GM23338 (cell line): Measurements from ENCODE around the gene MFF.

Experiments used
- CREB1 ChIP-seq: fragments of 250-450 bp; sonication (Bioruptor Pico); IDR thresholded peaks from 2 replicates; pipeline ENCODE4 v1.5.0; 2020; ENCODE audit warnings: low read depth, mild to moderate bottlenecking, moderate library complexity
- EZH2 ChIP-seq: fragments of 200-600 bp; sonication (generic); IDR thresholded peaks from one replicate; pipeline ENCODE4 v1.8.0; 2017; ENCODE audit warnings: antibody characterized with exemption, mild to moderate bottlenecking, low read depth; ENCODE audit not compliant: unreplicated experiment
- EZH2phosphoT487 ChIP-seq: fragments of 200-600 bp; sonication (generic); IDR thresholded peaks from one replicate; pipeline ENCODE4 v1.8.1; 2018; ENCODE audit warnings: antibody characterized with exemption; ENCODE audit not compliant: unreplicated experiment
- JUNB ChIP-seq: IDR thresholded peaks from one replicate; pipeline ENCODE4 v1.6.1; 2016; ENCODE audit warnings: antibody characterized with exemption; ENCODE audit not compliant: unreplicated experiment
- NANOG ChIP-seq: IDR thresholded peaks from 2 replicates; pipeline ENCODE4 v1.6.1; 2016; ENCODE audit warnings: antibody characterized with exemption, borderline replicate concordance
- POLR2AphosphoS5 ChIP-seq: IDR thresholded peaks from 2 replicates; pipeline ENCODE4 v1.6.1; 2016; ENCODE audit warnings: antibody characterized with exemption, low read depth
- STAT1 ChIP-seq: IDR thresholded peaks from one replicate; pipeline ENCODE4 v1.6.1; 2016; ENCODE audit warnings: antibody characterized with exemption; ENCODE audit not compliant: unreplicated experiment
- ZNF114 ChIP-seq: fragments of 250-450 bp; sonication (Bioruptor Pico); IDR thresholded peaks from 2 replicates; pipeline ENCODE4 v1.5.0; 2020; ENCODE audit warnings: mild to moderate bottlenecking, moderate library complexity
- ZNF331 ChIP-seq: fragments of 250-450 bp; sonication (Bioruptor Pico); IDR thresholded peaks from 2 replicates; pipeline ENCODE4 v1.5.0; 2020; ENCODE audit warnings: low read depth, mild to moderate bottlenecking, moderate library complexity
- TF ChIP-seq, protein P1 (sequence below), 2 experiments: fragments of 200-600 bp in 1 of 2; sonication (generic) in 1 of 2; conservative IDR thresholded peaks; 2 replicates each; pipeline versions ENCODE4 v1.5.1 to v1.6.1; 2016 to 2017; ENCODE audit warnings: antibody characterized with exemption in 2 of 2, low read depth in 2 of 2, mild to moderate bottlenecking in 2 of 2, moderate library complexity in 1 of 2
- TF ChIP-seq, protein P2 (sequence below): IDR thresholded peaks from one replicate; pipeline ENCODE4 v1.6.1; 2018; ENCODE audit warnings: antibody characterized with exemption; ENCODE audit not compliant: unreplicated experiment
- TF ChIP-seq, protein P3 (sequence below): fragments of 250-450 bp; sonication (Bioruptor Pico); IDR thresholded peaks from 2 replicates; pipeline ENCODE4 v1.5.0; 2020; ENCODE audit warnings: mild to moderate bottlenecking, moderate library complexity
- TF ChIP-seq, protein P4 (sequence below): IDR thresholded peaks from 2 replicates; pipeline ENCODE4 v1.6.1; 2016; ENCODE audit warnings: antibody characterized with exemption

DNA sequence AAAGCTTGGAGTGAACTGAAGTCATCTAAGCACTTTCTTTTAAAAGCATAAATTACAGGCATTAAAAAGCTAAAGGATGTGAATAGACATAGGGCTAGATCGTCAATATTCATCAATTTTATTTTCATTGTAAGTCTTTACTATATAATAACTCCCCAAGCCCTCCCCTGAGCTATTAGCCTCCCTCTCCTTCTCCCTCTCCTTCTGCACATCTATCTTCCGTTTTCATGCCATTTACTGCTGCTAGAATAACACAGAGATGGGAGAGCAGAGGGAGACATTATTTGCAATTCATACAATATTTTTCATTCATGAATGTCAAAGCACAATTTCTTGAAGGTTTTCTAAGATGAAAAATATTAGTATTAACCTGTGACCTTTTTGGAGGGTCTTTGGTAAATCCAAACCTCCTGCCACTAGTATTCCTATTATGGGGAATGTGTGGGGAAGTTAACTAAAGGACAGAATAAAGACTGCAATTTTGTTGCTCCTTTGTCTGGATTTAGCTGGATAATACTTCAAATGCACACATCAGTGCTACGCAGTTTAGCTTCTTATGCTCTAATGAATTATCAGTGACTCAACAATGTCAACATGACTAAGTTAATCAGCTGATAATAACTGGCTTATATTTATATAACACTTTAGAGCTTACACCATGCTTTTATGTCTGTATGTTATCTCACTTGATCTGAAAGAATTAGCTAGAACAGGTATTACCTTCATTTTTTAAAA is 28.2 kb upstream of the MFF start:
- TF ChIP-seq, protein P1, sequence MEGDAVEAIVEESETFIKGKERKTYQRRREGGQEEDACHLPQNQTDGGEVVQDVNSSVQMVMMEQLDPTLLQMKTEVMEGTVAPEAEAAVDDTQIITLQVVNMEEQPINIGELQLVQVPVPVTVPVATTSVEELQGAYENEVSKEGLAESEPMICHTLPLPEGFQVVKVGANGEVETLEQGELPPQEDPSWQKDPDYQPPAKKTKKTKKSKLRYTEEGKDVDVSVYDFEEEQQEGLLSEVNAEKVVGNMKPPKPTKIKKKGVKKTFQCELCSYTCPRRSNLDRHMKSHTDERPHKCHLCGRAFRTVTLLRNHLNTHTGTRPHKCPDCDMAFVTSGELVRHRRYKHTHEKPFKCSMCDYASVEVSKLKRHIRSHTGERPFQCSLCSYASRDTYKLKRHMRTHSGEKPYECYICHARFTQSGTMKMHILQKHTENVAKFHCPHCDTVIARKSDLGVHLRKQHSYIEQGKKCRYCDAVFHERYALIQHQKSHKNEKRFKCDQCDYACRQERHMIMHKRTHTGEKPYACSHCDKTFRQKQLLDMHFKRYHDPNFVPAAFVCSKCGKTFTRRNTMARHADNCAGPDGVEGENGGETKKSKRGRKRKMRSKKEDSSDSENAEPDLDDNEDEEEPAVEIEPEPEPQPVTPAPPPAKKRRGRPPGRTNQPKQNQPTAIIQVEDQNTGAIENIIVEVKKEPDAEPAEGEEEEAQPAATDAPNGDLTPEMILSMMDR (conservative IDR thresholded peaks at IDR 0.05; ENCODE audit: low read depth in 2 of 2) = no peak
- TF ChIP-seq POLR2AphosphoS5 (no peak), CREB1 (CRISPR knock-in tag) (no peak), ZNF331 (no peak), EZH2 (no peak), EZH2phosphoT487 (no peak), NANOG (no peak), STAT1 (no peak), ZNF114 (no peak), JUNB (no peak)
- TF ChIP-seq, protein P2, sequence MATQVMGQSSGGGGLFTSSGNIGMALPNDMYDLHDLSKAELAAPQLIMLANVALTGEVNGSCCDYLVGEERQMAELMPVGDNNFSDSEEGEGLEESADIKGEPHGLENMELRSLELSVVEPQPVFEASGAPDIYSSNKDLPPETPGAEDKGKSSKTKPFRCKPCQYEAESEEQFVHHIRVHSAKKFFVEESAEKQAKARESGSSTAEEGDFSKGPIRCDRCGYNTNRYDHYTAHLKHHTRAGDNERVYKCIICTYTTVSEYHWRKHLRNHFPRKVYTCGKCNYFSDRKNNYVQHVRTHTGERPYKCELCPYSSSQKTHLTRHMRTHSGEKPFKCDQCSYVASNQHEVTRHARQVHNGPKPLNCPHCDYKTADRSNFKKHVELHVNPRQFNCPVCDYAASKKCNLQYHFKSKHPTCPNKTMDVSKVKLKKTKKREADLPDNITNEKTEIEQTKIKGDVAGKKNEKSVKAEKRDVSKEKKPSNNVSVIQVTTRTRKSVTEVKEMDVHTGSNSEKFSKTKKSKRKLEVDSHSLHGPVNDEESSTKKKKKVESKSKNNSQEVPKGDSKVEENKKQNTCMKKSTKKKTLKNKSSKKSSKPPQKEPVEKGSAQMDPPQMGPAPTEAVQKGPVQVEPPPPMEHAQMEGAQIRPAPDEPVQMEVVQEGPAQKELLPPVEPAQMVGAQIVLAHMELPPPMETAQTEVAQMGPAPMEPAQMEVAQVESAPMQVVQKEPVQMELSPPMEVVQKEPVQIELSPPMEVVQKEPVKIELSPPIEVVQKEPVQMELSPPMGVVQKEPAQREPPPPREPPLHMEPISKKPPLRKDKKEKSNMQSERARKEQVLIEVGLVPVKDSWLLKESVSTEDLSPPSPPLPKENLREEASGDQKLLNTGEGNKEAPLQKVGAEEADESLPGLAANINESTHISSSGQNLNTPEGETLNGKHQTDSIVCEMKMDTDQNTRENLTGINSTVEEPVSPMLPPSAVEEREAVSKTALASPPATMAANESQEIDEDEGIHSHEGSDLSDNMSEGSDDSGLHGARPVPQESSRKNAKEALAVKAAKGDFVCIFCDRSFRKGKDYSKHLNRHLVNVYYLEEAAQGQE = no peak
- TF ChIP-seq, protein P3, sequence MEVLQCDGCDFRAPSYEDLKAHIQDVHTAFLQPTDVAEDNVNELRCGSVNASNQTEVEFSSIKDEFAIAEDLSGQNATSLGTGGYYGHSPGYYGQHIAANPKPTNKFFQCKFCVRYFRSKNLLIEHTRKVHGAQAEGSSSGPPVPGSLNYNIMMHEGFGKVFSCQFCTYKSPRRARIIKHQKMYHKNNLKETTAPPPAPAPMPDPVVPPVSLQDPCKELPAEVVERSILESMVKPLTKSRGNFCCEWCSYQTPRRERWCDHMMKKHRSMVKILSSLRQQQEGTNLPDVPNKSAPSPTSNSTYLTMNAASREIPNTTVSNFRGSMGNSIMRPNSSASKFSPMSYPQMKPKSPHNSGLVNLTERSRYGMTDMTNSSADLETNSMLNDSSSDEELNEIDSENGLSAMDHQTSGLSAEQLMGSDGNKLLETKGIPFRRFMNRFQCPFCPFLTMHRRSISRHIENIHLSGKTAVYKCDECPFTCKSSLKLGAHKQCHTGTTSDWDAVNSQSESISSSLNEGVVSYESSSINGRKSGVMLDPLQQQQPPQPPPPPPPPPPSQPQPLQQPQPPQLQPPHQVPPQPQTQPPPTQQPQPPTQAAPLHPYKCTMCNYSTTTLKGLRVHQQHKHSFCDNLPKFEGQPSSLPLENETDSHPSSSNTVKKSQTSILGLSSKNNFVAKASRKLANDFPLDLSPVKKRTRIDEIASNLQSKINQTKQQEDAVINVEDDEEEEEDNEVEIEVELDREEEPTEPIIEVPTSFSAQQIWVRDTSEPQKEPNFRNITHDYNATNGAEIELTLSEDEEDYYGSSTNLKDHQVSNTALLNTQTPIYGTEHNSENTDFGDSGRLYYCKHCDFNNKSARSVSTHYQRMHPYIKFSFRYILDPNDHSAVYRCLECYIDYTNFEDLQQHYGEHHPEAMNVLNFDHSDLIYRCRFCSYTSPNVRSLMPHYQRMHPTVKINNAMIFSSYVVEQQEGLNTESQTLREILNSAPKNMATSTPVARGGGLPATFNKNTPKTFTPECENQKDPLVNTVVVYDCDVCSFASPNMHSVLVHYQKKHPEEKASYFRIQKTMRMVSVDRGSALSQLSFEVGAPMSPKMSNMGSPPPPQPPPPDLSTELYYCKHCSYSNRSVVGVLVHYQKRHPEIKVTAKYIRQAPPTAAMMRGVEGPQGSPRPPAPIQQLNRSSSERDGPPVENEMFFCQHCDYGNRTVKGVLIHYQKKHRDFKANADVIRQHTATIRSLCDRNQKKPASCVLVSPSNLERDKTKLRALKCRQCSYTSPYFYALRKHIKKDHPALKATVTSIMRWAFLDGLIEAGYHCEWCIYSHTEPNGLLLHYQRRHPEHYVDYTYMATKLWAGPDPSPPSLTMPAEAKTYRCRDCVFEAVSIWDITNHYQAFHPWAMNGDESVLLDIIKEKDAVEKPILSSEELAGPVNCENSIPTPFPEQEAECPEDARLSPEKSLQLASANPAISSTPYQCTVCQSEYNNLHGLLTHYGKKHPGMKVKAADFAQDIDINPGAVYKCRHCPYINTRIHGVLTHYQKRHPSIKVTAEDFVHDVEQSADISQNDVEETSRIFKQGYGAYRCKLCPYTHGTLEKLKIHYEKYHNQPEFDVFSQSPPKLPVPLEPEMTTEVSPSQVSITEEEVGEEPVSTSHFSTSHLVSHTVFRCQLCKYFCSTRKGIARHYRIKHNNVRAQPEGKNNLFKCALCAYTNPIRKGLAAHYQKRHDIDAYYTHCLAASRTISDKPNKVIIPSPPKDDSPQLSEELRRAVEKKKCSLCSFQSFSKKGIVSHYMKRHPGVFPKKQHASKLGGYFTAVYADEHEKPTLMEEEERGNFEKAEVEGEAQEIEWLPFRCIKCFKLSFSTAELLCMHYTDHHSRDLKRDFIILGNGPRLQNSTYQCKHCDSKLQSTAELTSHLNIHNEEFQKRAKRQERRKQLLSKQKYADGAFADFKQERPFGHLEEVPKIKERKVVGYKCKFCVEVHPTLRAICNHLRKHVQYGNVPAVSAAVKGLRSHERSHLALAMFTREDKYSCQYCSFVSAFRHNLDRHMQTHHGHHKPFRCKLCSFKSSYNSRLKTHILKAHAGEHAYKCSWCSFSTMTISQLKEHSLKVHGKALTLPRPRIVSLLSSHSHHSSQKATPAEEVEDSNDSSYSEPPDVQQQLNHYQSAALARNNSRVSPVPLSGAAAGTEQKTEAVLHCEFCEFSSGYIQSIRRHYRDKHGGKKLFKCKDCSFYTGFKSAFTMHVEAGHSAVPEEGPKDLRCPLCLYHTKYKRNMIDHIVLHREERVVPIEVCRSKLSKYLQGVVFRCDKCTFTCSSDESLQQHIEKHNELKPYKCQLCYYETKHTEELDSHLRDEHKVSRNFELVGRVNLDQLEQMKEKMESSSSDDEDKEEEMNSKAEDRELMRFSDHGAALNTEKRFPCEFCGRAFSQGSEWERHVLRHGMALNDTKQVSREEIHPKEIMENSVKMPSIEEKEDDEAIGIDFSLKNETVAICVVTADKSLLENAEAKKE = no peak
- TF ChIP-seq, protein P4, sequence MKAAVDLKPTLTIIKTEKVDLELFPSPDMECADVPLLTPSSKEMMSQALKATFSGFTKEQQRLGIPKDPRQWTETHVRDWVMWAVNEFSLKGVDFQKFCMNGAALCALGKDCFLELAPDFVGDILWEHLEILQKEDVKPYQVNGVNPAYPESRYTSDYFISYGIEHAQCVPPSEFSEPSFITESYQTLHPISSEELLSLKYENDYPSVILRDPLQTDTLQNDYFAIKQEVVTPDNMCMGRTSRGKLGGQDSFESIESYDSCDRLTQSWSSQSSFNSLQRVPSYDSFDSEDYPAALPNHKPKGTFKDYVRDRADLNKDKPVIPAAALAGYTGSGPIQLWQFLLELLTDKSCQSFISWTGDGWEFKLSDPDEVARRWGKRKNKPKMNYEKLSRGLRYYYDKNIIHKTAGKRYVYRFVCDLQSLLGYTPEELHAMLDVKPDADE = no peak
